Stimulated activated CD8-positive, alpha-beta memory T cell treated with anti-CD3 and anti-CD28 coated beads, Interleukin-7, amount 100 ng/mL, for 24 hours (primary cell): ENCODE measurements around the gene HSD11B2.

Experiments used
- DNase-seq: peaks from one replicate; pipeline ENCODE4 v3.0.0-alpha.2; 2020; ENCODE audit warnings: low read depth

Gene HSD11B2

DNA sequence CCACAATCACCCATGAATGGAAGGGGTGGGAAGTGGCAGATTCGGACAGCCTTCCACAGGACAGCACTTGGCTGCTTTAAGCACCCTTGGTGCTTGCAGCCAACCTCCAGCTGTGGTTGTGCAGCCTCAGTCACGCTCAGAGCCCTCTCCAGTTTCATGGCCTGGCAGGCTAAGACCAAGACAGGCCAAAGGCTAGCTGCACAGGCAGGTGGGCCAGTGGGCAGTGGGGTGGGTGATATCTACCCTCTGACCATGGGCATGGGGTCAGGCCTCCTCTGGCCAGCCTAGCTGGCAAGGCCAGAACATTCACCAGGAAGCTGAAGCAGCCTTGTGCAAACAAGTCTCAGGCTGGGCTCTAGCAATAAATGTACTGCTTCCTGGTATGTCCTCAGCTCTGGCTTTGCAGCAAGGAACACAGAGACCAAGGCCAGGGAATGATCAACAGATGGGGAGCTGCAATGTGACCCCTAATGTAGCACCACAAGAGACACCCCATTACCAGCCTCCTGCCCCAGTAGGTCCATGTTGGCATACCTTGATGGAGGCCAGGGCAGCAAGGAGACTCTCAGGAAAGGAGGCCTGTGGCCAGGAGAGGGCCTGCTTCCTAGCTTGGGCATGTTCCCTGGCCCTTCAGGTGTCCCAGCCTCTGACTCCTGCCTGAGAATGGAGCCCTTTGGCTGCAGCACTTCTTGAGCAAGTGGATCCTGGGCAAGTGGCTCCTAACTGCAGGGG, 20.9 kb downstream of the HSD11B2 start:
- no peak for DNase-seq

DNA sequence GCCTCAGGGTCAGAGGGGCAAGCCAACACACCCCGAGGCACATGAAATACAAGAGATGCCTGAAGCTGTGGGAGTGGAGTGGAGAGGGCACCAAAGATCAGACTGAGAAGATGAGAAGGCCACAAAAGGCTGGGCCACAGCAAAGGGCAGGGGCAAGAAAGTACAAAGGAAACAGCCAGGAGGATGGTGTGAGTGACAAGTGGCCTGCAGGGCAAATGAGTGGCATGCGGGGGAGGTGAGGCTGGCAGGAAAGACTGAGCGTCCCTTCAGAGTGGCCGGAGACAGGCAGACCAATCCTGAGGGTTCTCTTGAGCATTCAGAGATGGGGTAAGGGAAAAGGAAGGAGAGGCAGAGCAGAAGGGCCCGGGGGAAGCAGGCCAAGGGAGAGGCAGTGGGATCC, 23.2 kb downstream of the HSD11B2 start:
- DNase-seq, result no peak

DNA sequence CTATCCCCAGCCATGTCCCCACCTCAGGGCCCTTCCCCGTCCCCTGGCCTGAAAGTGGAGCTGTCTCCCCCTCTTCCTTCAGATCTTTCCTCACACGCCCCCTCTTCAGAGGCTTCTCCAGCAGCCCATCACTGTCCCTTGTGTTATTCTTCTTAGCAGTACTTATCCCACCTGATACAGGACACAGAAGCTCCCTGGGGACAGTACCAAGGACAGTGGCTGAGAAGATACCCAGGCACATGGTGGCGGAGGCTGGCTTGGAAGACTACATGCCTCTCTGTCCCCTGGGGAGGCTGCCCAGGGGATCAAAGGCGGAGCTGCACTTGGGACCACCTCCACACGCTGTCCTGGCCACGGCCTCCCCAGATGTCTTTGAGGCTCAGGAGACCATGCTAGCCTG, 23.9 kb downstream of the HSD11B2 start:
- DNase-seq, result no peak

DNA sequence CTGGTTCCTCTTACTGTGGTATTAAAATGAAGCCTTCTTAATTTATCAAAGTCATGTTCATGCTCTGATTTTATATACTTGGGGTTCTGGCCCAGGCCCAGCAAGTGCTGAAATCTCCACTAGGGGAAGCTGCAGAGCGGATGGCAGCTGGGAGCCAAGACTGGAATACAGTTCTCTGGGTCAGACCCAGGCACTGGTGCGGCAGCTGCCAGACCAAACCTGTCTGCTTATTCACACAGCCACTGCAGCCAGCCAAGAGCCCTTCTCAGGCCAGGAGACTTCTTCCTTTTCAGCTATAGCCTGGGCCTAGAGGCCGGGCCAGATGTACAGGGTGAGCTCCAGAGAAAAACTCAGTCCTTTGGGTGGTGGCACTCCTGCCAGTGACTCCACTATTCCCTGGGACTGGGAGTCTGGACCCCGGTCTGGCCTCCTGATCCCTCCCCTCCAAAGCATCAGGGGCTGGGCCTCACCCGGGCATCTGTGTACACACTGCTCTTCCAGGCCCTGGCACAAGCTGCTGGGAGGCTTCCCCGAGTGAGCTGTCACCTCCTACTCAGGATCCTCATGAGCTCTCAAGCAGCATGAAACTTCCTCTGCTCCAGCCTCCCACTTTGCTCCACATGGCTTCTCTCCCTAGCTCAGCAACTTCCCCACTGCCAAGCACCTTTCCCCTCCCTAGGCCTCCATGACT, 25.6 kb downstream of the HSD11B2 start:
- no peak for DNase-seq

DNA sequence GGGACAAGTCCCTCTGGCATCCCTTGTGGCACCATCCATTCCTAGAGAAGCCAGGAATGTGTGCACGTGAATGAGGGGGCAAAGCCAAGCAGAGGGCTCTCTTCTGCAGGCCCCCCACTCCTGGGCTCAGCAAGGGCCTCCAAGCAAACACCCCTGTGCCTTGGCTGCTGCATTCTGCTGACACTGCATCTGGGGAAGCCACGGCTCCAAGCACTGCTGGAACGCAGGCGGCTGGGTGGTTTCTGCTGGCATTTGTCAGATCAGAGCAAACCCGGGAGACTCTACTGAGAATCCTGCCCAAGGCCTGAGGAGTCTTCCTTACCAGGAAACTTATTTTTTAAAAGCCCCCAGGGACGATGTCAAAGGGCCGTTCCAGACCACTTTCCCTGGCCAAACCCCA, 26.7 kb downstream of the HSD11B2 start:
- no peak for DNase-seq

DNA sequence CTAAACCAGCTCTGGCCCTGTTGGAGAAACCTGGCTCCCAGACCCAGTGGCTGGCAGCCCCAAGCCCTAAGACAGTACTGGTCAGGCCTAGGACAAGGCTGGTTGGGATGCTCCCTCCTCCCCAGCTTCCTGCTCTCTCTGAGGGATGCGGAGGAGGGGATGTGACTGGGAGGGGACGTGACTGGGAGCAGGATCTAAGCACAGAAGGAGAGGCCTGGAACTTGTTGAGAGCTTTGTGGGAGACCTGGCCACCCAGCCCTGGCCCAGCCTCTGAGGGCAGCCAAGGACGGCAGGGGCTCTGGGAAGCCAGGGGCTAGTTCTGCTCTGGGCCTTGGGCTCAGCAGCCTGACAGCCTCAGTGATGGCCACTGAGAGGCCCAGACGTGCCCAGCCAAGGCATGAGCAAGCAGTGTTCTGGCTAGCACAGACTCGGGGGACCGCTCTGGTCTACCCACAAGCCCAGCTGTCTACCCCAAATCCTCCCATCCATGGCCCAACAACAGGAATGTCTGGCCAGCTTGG, 27.3 kb downstream of the HSD11B2 start:
- DNase-seq, result no peak

DNA sequence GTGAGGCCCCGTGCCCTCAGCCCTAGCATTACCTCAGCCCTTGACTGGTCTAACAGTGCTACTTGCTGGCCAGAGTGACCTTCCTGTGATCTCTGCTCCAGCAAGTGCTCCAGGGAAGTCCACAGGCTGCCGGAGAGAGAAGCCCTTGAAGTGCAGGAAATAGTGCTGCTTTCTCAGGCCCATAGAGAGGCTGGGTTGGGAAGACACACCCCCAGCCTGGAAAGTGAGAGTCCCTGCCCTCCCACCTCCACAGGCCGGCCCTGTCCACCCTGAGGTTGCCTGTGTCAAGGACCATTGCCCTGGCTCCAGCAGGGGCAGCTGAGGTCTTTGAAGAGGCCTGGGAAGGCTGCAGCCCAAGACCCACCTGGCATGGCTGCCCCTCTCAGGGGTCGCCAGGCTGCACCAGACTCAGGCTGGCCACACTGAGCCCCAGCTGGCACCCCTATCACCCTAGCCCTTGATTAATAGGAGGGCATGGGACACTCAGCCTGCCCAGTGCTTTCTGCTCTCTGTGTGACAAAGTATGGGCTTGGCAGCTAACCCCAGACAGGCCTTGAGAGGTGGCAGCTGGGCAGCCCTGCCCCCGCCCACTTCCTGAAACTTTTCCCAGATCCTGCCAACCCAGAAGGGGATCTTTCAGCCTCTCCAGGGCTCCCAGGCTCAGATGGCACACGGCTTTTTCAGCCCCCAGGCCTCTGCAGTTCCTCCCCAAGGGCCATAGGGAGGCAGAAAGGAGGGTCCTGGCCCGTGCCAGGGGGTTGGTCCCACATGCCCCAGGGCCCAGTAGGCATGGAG, 28.3 kb downstream of the HSD11B2 start:
- DNase-seq, result no peak

DNA sequence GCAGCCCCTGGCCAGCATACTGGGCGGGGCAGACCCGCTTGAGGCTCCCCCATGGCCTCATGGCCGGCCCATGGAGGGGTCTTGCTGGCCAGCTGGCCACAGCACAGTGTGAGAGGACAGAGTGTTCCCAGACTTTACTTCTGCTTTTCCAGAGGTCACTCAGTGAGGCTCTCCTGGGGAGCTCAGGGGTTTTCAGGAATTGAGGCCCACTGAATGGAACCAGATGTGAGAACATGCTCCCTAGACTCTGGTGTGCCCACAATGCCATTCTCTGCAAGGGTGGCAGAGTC, 28.9 kb downstream of the HSD11B2 start:
- no peak for DNase-seq

DNA sequence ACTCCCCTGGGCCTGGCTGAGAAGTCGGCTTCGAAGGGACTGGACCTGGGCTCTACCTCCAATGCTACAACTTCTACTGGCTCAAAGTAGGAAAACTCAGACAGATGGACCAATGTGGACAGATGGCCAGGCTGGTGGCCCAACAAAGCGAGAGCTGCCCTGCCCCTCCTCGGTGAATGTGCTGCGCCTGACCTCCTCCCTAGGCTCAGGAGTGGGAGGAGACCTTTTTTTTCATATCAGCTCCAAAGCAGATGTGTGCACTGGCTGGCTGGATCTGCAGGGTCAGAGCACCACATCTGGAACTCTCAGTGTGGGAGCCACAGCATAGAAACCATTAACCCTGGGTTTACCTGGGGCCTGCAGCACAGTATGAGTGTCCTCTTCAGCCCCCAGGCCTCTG, 29.2 kb downstream of the HSD11B2 start:
- no peak for DNase-seq

DNA sequence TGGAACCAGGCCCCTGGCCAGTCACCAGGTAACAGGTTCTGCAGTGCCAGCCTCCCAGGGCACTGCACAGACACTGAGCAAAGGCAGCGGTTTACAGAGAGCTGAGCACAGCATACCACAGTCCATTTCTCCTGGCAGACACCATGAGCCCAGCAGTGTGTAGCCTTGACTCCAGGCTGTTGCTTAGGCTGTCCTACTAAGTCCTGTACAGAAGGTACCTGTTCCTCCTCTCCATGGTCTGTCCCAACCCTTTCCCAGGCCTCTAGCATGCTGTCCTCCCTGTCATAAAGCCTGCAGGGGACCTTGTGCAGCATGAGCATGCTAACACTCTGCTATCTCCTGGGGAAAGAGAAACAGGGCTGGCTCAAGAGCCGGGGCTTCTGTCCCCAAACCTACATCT, 30.0 kb downstream of the HSD11B2 start:
- DNase-seq, result no peak

DNA sequence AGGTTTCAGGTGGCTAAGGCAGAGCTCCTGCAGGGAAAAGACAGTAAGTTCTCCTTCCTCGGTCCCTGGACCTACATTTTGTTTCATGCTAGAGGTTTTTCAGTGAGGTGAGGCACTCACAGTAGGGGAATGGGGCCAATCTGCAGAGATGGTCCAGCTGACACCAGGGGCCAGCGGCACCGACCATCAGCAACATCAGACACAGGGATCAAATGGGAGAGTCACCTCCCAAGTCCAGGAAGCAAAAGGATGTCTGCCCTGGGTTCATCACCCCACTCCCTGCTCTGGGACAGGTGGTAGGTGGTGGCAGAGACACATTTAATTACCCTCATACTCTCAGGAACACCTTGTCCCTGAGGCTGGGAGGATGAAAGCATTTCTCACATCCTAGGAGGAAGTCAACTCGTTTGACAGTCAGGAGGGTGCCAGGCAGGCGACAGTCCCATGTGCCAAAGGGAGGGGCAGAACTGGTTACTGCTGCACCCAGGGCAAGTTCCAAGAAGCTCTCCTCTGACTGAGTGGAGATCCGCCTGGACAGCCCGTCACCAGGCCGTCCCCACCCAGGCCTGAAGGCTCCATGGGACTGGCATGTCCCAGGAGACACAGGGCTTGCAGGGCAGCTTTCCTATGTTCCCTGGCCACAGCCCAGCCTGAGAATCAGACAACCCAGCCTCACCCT, 30.8 kb downstream of the HSD11B2 start:
- DNase-seq, result no peak

DNA sequence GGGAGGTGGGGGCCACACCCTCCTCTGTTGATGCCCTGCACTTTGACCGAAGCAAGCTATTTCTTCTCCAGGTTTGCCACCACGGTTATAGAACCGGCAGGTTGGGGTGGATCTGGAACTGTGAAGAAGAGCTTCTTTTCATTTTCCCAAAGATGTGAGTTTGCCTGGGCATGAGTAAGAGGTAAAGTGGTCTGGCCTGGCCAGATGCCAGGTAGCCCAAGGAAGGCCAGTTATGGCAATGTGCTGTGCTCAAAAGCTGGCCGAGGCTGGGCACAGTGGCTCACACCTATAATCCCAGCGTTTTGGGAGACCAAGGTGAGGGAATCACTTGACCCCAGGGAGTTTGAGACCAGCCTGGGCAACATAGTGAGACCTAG, 31.3 kb downstream of the HSD11B2 start:
- DNase-seq, result no peak

DNA sequence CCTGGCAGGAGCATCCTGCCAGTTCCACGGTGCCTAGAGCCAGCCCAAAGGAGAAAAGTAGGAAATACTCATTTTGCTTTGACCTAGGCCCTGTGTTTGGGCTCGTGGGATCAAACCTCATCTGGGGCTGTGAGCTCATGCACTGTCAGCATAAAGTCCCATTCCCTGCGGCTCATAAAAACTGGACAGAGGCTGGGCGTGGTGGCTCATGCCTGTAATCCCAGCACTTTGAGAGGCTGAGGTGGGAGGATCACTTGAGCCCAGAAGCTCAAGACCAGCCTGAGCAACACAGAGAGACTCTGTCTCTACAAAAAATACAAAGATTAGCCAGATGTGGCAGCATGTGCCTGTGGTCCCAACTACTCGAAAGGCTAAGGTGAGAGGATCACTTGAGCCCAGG, 32.1 kb downstream of the HSD11B2 start:
- DNase-seq, result no peak

DNA sequence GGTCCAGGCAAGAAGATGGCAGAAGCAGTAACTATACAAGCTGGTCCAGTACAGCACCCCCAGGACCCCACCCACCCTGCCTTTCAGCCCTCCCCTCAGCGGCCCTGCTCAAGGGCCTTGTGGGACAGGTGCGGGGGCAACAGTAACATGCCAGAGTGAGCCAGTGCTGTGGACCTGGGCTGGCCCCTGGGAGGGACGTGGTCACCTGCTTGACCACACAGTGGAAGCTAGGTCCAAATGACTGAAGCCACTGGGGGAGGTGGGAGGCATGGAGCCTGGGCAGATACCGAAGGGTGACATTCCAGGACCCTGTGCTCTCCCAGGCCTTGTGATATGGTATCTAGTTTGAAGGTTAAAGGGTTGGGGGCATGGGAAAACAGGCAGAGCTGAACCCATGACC, 32.8 kb downstream of the HSD11B2 start:
- no peak for DNase-seq

DNA sequence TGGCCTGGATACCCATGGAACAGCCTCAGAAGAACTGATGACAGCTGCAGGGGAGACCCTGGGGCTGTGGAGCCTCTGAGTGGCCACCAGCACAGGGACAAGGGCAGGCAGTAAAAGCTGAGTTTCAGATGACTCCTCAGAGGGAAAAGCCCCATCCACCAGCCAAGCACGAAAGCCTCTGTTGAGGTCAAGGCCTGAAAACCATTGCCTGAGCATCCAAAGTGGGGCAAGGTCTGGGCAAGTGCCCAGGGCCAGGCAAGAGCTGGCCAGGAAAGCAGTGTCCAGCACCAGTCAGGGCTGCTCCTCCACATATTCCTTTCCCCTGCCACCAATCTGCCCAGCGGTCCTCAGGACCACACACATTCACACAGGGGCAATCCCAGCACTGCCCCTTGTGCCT, 33.6 kb downstream of the HSD11B2 start:
- no peak for DNase-seq

DNA sequence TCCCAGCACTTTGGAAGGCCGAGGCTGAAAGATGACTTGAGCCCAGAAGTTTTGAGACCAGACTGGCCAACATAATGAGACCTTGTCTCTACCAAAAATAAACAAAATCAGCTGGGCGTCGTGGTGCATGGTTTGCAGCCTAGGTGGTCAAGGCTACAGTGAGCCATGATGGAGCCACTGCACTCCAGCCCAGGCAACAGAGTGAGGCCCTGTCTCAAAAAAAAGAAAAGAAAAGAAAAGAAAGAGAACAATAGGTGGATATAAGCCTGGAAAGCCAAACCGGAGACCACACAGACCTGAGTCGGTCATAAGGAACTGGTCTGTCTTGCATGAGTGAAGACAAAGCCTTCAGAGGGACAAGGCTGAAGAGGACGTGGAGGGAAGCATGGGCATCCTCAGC, 35.7 kb downstream of the HSD11B2 start:
- no peak for DNase-seq

DNA sequence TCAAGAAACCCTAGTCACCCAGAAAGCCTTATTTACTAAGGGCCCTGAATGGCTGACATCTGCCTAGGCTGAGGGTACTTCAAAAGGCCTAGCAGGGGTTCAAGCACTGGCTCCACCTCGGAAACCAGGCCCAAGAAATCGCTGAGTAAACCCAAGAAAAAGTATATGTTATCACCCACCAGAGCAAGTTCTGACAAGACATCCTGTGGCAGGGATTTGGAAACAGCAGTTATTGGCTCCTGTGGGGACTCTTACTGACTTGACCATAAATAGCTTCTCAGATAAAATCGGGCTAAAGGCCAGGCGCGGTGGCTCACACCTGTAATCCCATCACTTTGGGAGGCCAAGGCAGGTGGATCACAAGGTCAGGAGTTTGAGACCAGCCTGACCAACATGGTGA, 37.8 kb downstream of the HSD11B2 start:
- no peak for DNase-seq

DNA sequence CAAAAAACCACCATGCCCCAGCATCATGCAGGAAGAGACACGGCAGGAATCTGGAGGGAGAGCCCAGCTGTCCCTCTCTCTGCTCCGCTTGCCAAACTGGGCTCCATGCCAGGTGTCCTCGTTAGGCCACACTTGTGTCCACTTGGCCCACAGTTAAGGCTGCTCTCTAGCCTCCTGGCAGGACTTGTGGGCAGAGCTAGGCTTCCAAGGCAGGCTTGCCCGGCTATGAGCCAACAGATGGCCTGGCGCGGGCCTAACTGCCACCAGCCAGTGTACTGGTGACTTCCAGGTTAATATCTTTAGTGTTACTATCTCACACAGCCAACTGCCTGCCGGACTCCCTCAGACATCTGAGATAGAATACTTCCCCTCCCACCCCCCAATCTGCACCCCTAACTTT, 39.4 kb downstream of the HSD11B2 start:
- no peak for DNase-seq

DNA sequence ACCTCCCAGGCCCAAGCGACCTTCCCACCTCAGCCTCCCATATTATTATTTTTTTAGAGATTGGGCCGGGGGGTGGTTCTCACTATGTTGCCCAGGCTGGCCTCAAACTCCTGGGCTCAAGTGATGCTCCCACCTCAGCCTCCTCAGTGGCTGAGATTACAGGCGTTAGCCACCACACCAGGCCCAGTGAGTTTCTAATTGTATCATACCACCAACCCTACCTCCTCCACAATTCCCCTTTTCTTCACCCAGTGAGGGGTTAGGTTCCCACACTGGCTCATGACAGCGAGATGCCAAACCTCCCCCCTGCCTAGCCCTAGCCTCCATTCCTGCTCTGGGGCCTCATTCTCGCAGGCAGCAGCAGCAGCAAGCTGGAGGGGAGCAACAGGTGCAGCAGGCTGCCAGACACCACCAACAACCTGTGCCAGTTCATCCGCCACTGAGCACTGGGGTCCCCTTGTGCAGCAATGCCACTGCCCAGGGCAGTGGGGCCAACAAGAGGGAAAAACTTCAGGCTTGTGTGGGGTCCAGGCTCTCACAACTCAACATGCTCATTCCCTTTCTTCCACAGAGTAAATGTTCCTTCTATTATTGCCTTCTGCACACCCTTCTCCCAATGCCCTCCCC, 41.0 kb downstream of the HSD11B2 start:
- DNase-seq, result no peak

DNA sequence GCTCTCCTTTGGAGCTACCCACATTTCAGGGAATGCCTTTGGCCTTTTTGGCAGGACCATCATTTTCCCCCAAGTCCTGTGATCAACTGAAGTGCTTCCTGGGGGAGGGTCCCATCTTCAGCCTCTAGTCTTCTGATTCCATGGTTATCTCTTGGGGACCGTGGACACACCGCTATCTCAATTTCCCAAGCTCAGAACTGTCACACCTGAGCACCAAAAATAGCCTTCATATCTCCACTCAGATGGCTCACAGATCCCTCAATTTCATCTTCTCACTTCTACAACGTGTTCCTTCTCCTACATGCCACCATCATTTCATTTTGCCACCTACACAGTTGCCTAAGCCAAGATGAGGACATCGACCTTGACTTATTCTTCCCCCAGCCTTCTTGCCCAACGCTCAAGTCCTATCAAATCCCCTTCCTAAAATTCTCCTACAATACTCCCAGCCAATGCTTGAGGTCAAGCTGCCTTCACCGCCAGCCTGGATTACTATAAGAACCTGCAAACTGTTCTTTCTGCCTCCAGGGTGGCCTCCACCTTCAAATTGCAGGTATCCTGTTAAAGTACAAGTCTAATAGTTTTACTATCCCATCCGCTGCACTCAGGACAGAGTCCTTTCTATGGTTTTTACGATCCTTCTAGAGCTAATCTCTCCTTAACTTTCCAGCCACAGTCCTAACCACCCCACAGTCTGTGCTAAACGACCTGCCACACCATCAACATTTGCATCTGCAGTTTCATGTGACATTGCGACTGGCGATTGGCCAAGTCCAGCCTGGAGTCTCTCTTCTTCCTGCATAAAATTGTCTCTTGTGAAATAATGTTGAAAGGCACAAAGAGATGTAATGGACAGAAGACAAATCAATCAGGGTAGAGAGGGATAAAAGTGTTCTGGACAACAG, 43.9 kb downstream of the HSD11B2 start:
- no peak for DNase-seq

DNA sequence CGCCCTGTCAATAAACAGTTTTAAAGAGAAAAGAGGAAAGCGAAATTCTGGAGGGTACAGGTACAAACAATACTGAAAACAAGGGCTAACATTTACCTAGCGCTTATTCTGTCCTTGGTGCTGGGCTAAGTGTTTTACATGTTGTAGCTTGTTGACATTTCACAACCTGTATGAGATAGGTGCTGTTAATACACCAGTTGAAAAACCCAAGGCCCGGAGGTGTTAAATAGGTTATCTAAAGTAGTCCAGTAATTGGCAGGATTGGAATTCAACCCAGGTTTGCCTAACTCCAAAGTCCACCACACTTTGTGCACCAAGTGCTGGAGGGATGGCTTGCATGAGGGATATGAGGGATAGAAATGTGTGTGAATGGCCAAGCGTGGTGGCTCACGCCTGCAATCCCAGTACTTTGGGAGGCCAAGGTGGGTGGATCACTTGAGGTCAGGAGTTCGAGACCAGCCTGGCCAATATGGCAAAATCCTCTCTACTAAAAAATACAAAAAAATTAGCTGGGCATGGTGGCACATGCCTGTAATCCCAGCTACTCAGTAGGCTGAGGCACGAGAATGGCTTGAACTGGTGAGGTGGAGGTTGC, 47.1 kb downstream of the HSD11B2 start:
- DNase-seq, result no peak
